ENCODE measurements around the gene AVL9.
"Not testable (repeated sequence)": the region's sequence is repeated elsewhere in the genome, so short reads cannot be mapped to it uniquely, and the experiment has no call there.

Gene AVL9

DNA sequence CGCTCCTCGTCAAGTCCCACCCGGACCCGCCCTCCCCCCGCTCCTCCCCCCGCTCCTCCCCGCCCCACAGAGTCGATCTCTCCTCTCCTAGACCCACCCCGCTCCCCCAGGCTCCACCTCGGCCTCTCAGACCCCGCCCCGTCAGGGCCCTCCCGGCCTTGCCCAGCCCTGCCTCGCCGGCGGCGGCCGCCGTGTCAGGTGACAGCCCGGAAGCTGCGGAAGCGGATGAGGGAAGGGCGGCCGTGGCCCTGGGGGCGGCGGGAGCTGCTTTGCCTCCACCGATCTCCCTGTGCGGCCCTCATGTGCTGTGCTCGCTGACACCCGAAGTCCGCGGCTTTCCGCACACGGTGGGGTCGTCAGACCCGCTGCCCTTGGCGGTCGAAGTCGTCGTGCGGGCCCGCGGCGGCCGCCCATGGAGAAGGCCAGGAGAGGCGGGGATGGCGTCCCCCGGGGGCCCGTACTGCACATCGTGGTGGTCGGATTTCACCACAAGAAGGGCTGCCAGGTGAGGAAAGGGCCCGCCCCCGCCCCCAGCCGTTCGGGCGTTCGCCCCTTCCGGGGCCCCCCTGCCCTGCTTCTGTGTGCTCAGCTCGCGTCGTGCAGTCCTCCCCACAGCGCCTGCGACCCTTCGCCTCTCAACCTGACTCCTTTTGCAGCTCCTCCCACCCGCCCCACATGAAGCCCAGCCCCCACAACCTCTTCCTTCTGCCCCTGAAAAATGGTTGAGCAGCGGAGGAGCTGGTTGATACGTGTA lies at the start of gene AVL9:
Gene AVL9 (plus strand): TSS at position 192 of the 754 bp plus-strand sequence. CDS start 221 bp downstream, at position 413.
- peak; percentile 99 for DNase-seq

DNA sequence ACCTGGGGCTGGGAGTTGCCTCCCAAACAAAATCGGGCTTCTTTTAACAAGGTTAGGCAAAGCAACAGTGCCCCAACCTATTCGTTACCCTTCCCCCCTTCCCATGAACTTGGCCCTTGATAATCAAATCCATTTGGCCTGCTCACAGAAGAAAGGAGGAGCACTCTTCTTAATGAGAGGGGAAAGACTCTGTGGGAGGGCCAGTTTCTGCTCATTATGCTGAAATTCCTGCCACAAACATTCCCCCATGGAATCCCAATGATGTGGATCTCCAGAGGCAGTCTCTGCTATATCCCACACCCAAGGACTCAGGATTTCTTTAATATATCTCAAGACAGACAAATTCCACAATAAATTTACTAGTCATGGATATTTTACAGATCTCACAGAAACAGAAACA lies 48.1 kb upstream of the AVL9 start:
- no peak for DNase-seq

DNA sequence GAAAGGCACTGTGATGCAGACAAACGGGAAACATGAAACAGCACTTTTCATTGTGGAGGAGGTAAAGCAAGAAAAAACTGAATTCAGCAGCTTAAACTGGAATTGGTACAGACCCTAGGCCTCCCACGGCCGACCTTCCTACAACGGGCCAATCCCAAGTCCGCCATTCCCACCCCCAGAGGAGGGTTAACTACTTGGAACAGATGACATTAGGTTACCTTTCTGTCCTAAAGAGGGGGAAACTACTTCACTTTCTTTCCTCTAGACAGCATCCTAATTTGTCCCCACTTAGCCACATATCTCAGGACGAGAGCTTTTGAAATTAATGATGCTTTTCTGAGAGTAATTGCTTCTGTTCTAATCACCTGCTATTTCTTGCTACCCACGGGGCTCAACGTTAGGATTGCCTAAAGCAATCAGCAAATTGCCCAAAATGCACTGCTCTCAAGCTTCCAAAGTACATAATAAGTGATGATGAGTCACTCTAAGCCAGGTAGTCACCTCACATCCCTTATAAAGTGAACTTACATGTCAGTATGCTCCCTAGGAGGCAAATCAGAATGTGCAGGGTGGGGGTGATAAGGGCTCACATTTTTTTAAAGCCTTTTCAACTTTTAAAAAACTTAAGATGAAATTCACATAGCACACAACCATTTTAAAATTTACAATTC lies 41.8 kb upstream of the AVL9 start:
- no peak for DNase-seq

DNA sequence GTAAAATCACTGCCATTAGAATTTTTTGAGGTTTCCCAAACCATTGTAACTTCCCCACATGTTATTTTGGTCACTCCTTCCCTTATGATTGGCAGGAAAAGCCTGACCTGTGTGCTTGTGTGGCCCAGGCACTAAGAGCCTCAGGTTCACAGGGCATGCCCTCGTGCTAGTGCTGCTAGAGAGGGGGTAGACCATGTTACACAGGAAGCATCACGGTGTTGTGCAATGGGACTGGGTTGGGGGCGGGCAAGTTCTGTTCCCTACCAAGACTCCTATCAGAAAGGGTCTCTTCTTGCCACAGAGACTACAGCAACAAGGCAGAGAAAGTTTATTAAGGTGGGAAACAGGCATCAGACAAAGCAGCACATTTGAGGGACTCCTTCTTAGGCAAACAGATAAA lies 37.3 kb upstream of the AVL9 start:
- DNase-seq = no peak

DNA sequence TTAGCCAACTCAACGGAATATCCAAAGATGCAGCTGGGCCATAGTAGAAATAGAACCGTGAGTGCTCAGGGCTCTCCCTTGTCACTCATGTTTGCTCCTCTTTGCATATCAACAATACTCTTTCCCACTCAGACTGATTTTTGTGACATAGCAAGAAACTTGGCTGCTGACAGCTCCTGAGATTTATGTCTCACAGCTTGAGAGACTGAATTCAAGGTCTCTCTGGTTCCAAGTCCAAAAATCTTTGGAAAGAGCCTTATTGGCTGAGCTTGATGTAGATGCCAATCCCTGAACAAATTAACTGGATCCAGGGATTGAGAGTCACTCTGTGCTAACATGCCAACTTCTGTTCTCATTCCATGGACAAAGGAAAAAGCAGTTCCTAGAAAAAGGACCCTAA lies 35.5 kb upstream of the AVL9 start:
- no peak for DNase-seq

DNA sequence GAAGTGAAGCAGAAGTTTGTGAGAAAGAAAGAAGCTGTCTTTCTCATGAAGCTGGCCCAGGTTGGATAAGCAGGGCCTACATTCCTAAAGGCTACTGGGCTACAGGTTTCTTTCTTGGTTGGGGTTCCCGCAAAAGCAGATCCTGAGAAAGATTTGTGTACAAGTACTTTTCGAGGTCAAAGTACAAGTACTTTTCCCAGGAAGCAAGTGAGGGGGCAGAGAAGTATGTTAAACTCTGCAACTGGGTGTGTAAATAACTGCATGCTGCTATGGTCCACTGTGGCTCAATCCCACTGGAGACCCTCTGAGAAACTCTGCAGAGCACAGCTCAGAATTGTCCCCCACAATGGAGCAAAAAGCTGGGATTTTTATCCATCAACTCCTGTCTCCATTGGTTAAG lies 33.8 kb upstream of the AVL9 start:
- no peak for DNase-seq

DNA sequence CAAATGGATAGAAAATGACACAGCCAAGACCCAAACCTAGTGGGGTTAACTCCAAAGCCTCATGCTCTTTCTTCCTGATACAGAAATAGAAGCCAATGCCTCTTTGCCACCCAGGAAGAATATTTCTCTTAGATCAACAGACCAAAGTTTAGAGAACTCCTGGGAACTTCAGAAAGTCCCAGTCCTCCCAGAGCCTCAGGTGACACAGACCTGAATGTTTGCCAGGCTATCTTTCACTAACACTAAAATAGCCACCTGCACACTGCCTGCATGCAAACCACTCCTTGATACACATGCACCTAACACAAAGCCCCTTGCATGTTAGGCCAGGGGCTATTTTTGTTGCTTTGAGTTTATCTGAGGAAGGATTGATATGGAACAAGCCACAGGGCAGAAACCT lies 32.8 kb upstream of the AVL9 start:
- DNase-seq = no peak

DNA sequence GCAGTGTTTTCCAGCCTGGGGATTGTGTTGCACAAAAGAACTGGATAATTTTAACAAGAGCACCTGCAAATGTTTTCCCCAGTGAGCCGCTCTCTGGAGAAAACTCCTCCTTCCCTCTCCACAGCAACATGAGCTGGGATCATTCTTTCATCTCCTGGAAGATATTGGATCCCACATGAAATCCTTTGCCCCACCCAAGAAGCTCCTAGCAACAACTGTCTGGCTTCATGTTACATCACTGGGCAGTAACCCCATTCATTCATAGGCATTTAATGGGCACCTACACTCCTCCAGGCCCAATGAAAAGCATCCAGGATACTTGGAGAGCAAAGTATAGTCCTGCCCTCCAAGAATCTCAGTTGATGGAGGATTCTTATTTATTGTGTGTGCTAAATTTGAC lies 32.3 kb upstream of the AVL9 start:
- no peak for DNase-seq

DNA sequence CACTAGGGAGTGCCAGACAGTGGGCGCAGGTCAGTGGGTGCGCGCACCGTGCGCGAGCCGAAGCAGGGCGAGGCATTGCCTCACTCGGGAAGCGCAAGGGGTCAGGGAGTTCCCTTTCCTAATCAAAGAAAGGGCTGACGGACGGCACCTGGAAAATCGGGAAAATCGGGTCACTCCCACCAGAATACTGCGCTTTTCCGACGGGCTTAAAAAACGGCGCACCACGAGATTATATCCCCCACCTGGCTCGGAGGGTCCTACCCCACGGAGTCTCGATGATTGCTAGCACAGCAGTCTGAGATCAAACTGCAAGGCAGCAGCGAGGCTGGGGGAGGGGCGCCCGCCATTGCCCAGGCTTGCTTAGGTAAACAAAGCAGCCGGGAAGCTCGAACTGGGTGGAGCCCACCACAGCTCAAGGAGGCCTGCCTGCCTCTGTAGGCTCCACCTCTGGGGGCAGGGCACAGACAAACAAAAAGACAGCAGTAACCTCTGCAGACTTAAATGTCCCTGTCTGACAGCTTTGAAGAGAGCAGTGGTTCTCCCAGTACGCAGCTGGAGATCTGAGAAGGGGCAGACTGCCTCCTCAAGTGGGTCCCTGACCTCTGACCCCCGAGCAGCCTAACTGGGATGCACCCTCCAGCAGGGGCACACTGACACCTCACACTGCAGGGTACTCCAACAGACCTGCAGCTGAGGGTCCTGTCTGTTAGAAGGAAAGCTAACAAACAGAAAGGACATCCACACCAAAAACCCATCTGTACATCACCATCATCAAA lies 30.5 kb upstream of the AVL9 start:
- DNase-seq = not testable (repeated sequence)

DNA sequence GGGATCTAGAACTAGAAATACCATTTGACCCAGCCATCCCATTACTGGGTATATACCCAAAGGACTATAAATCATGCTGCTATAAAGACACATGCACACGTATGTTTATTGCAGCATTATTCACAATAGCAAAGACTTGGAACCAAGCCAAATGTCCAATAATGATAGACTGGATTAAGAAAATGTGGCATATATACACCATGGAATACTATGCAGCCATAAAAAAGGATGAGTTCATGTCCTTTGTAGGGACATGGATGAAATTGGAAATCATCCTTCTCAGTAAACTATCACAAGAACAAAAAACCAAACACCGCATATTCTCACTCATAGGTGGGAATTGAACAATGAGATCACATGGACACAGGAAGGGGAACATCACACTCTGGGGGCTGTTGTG lies 25.3 kb upstream of the AVL9 start:
- not testable (repeated sequence) for DNase-seq

DNA sequence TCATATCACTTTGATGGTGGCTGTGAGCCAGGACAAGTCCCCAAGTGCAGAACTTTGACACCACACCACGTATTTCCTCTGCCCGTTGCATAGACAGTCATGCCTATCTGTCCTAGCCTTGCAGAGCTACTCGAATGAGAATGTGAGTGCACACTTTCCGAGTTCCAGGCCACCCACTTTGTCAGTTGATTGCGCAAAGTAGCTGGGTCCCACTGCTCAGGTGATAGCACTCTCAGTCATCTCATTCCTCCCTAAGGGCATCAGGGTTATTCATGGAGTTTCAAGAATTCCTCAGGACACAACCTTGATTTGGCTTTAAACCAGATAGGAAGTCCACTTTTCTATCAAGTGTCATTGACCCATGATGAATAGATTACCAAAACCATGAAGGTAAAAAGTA lies 24.4 kb upstream of the AVL9 start:
- DNase-seq = no peak

DNA sequence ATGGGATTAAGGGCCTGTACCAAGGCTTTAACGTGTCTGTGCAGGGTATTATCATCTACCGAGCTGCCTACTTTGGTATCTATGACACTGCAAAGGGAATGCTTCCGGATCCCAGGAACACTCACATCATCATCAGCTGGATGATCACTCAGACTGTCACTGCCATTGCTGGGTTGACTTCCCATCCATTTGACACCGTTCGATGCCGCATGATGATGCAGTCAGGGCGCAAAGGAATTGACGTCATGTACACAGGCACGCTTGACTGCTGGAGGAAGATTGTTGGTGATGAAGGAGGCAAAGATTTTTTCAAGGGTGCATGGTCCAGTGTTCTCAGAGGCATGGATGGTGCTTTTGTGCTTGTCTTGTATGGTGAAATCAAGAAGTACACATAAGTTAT lies 23.3 kb upstream of the AVL9 start:
- DNase-seq = no peak

DNA sequence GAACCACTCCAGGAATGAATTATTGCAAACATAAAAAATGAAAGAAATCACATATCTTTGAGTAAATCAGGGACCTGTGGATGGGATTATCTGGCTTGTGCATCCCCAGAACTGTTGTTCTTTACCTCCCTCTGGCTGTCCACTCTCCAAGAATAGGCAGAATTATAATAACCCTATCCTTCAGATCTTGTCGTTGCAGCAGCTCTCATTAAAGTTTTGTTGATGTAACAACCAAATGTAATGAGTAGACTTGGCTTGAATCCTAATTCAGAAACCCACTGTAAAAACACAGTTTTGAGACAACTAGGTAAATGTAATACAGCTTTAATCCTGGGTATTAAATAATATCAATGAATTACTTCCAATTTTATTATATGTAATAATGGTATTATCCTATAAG lies 21.3 kb upstream of the AVL9 start:
- DNase-seq = no peak

DNA sequence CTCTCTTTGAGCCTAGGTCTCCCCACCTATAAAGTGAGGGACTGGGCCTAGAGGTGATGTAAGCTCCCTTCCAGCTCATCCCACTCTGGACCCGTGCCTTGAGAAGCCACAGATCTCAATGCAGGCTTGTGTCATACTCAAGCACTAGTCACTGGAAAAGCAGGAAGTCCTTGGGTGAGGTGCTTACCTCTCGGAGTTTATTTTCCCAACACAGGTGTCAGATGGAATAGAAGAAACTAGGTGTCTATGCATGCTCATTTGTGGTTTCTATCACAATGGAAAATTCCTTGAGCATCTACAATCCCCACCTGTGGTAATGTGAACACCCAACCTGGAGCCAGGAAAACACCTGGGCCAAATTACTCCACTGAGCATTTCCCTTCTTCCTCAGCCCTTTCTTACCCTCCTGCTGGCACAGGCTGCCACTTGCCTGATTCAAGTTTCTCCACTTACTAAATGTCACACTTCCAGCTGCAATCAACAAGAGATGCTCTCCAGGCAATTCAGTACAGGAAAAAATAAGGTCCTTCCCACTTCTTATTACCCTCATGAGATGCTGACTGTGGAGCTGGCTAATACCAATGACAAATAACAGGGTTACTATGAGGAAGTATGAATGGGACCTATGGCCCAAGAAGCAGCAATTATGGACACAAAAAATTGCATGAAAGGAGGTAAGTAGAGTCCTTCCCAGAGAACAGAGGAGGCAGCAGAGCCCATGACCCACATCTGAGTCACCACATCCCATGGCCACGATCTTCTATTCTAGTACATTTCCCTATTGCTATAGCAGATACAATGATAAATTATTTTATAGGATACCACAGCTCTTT lies 18.3 kb upstream of the AVL9 start:
- no peak for DNase-seq

DNA sequence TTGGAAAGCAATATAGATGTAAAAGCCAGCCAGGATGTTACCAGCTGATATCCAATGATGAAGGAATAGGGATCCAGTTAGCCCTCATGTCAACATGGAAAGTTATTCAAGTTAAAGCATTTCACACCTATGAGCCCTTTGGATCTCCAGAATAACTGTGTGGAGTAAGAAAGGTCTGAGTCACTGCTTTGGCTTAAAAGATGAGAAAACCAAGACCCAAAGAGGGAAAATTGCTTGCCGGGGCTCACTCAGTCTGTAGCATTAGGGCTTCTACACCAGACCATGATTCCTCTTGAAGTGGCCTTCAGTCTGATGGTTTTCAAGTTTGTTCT lies 17.7 kb upstream of the AVL9 start:
- DNase-seq = no peak

DNA sequence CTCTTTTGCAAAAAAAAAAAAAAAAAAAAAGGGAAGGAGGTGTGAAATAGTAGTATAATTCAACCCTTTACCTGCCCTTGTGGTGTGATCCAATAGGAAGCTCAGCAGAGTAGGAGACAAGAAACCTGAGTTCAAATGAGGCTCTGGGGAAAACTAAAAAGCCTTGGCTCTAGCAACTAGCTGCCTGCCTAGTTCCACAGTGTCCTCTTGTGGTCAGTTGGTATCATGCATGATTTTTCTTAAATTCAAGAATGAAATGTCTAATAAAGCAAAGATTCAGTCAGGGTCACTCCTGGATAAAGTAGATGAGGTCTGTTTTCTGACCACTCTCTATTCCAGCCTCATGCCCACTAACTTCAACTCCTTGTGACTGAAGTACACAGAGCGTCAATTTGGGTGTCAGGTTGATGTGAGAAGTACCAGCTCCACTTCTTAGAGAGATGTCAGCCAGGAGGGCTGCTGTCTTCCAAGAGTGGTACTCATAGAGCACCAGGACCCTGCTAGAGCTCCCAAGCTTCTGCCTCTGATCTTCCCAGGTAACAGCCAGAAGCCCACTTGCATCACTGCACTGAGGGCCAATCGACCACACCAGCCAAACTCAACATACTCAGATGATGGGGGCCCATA lies 15.6 kb upstream of the AVL9 start:
- peak; percentile 33 for DNase-seq

DNA sequence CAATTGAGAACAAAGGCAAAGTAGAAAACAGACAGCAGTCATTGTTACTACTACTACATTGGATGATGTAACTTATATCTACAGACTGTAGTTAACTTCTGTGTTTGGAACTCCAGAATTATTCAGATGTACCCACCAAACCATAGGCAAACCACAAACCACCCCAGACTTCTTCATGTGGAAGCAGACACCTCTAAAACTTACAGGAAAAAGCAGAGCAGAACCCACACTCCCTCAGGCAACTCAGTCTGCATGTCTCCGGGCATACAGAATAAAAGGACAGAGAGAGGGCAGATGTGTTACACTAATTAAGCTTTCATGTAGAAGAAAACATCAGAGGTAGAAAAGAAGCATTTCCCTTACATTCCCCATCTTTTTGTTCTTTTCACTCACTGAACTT lies 14.1 kb upstream of the AVL9 start:
- no peak for DNase-seq

DNA sequence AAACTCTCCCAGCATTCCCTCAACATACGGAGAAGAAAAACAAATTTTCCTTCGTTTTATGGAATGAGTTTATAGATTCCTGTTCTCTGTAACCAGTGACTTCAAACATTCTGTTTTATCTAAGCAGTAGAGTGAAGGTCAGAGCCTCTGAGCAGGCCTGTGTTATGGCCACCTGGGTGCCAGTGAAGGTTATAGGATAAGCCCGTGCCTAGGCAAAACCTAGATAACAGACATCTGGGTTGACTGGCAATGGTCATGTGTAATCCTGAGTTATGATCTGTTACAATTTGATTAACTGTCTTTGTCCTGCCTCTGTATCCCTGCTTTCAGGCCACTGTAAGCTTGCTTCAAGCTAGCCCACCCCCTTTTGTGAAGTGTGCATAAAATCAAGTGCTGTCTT lies 13.4 kb upstream of the AVL9 start:
- no peak for DNase-seq

DNA sequence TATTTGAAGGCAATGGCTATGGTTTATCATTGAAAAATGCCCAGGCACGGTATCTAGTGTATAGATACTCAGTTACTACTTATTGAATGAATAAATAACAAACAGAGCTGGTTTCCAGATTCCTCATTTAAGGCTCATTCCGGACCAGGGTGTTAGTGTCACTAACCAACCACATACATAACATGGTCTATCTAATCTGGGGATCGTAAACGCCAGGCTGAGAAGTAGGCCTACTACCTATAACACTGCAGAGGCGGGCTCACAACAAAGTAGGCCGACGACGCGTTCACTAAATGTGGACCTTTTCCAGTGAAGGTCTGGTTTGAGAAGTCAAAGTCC lies 5.5 kb upstream of the AVL9 start:
- no peak for DNase-seq

DNA sequence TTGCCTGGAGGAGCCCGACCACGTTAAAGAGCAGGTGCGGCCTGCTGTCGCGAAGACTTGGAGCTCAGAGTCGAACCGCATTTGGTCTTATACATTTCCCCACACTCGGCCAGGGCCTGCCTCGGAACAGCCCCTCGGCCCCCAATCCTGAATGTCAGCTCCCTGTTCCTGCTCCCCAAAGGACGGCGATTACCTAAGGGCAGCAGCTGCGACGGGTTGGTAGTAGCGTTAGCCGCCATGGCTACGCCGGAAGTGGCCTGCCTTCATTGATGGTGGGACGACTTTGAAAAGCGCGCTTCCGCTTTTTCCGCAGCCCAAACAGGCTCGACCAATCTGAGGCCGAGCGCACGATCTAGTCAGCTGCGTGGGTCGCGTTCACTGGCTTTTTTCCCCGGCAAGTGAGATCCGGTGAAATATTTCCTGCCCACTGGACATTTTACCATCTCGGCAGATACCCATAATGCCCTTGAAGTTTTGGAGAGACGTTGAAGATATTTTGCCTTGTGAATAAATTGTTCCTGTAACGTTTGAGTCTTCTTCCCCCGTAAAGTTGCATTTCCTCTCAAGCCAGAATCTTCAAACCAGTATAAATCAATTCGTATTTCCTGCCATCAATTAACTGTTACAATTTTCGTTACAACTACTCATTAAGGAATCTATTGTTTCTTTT lies 5.0 kb upstream of the AVL9 start, which contains the start of gene LSM5:
Gene LSM5 (minus strand): TSS at position 254 of the 670 bp plus-strand sequence. CDS start 15 bp downstream, at position 239.
- peak; percentile 95 for DNase-seq

DNA sequence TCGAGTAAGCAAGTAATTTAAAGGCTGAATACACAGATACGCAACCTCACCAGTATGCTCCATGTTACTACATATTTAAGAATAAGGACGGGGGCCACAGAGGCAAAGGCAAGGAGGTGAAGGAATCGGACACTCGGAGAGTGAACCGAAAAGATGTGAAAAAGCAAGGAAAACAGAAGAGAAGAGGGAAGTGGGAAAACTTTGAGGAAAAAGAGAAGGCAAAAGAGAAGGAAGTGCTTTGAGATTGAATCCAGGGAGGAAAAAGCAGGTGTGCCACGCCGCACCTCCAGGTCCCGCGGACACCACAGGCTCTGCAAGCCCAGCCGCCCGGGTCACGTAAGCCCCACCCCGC lies 367 bp upstream of the AVL9 start:
- no peak for DNase-seq

Data from activated CD4-positive, alpha-beta T cell treated with anti-CD3 and anti-CD28 coated beads, Interleukin-2, amount 50 U/mL, for 16 hours (primary cell).